NCI-H2081 (cell line): ENCODE measurements around the gene CHRM2.

ENCODE experiments used
- DNase-seq, 2 experiments: peaks; one replicate each; lab custom pipeline; 2025; lab: John Stamatoyannopoulos, UW

Gene CHRM2

GRCh38 chr7:136957391-136957790 lies 88.9 kb downstream of the CHRM2 start:
- no peak for DNase-seq

- DNase-seq, result no peak
These were observed 89.6 kb downstream of the CHRM2 start for GRCh38 chr7:136958016-136958415.

GRCh38 chr7:136964347-136964746 lies 95.9 kb downstream of the CHRM2 start:
- no peak for DNase-seq

GRCh38 chr7:136966825-136967224 lies 98.4 kb downstream of the CHRM2 start:
- DNase-seq, result no peak

- no peak for DNase-seq
These were observed 101.3 kb downstream of the CHRM2 start for GRCh38 chr7:136969761-136970160.

GRCh38 chr7:136971776-136972175 lies 103.3 kb downstream of the CHRM2 start:
- no peak for DNase-seq

GRCh38 chr7:136976504-136977251 lies 108.2 kb downstream of the CHRM2 start:
- peak in 1 of 2 experiments; percentile 49 for DNase-seq

GRCh38 chr7:136993377-136993776 lies 124.9 kb downstream of the CHRM2 start:
- no peak for DNase-seq

- DNase-seq, result no peak
These were observed 129.3 kb downstream of the CHRM2 start for GRCh38 chr7:136997735-136998134.

GRCh38 chr7:136998495-136998894 lies 130.0 kb downstream of the CHRM2 start:
- no peak for DNase-seq

- no peak for DNase-seq
These were observed 132.2 kb downstream of the CHRM2 start for GRCh38 chr7:137000621-137001020.

- peak in 1 of 2 experiments; percentile 46 for DNase-seq
These were observed 132.6 kb downstream of the CHRM2 start for GRCh38 chr7:137001041-137001440.

- DNase-seq, result no peak
These were observed 133.0 kb downstream of the CHRM2 start for GRCh38 chr7:137001478-137001877.

GRCh38 chr7:137003086-137003485 lies 134.6 kb downstream of the CHRM2 start:
- no peak for DNase-seq

GRCh38 chr7:137003566-137003965 lies 135.1 kb downstream of the CHRM2 start:
- peak in 1 of 2 experiments; percentile 51 for DNase-seq

GRCh38 chr7:137005873-137006272 lies 137.4 kb downstream of the CHRM2 start:
- DNase-seq, result peak in 1 of 2 experiments; percentile 47

- DNase-seq, result peak in 1 of 2 experiments; percentile 19
These were observed 137.8 kb downstream of the CHRM2 start for GRCh38 chr7:137006293-137006692.

- DNase-seq, result no peak
These were observed 138.7 kb downstream of the CHRM2 start for GRCh38 chr7:137007001-137007694.

GRCh38 chr7:137009404-137009803 lies 141.0 kb downstream of the CHRM2 start:
- no peak for DNase-seq

GRCh38 chr7:137015015-137015414 lies 146.6 kb downstream of the CHRM2 start:
- DNase-seq, result no peak

- DNase-seq, result no peak
These were observed 148.8 kb downstream of the CHRM2 start for GRCh38 chr7:137017221-137017620.

GRCh38 chr7:137018468-137018867 lies 150.0 kb downstream of the CHRM2 start:
- no peak for DNase-seq

- DNase-seq, result peak; percentile 21 to 73
These were observed 151.9 kb downstream of the CHRM2 start for GRCh38 chr7:137020351-137020750.
